GM06990 (cell line): ENCODE results near the gene VWF.

Source experiments
- DNase-seq: peaks from one replicate; pipeline ENCODE4 v3.0.0-alpha.2; 2011; ENCODE audit not compliant: insufficient read length; ENCODE audit errors: extremely low read depth
- H3K27me3 ChIP-seq: replicated peaks from 2 replicates; pipeline ENCODE4 v1.6.0; 2011; ENCODE audit warnings: low read length; ENCODE audit not compliant: control insufficient read depth, insufficient read depth
- H3K36me3 ChIP-seq: 2 replicates; pipeline ENCODE4 v1.5.1; 2011; ENCODE audit warnings: low read length; ENCODE audit not compliant: control insufficient read depth, insufficient read depth
- H3K4me3 ChIP-seq: replicated peaks from 2 replicates; pipeline ENCODE4 v1.5.1; 2011; ENCODE audit warnings: low read depth, mild to moderate bottlenecking, control low read depth, low read length
- TF ChIP-seq, protein P1 (sequence below): IDR thresholded peaks from 2 replicates; pipeline ENCODE4 v1.5.1; 2011; ENCODE audit warnings: low read length, control low read depth, mild to moderate bottlenecking, inconsistent platforms; ENCODE audit not compliant: insufficient read depth, poor library complexity, severe bottlenecking

Gene VWF

DNA sequence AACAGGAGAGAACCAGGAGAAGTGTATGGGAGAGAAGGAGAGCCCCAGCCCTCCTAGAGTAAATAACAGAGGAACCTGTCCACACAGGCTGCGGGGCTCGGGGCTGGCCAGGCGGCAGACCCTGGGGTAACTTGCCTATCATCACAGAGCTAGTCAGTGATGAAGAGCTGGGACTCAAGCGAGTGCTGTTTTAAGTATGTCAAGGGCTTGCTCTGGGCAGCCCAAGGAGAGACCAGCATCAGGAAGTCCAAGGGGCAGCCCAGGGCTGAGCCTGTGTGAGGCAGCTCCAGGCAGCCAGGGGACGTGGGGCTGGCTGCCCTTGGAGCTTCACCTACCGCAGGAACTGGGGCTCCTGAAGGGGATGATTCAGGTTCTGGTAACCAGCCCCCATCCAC, 10.0 kb downstream of the VWF start:
- H3K4me3 ChIP-seq = no peak overlapping the region
- TF ChIP-seq, protein P1, sequence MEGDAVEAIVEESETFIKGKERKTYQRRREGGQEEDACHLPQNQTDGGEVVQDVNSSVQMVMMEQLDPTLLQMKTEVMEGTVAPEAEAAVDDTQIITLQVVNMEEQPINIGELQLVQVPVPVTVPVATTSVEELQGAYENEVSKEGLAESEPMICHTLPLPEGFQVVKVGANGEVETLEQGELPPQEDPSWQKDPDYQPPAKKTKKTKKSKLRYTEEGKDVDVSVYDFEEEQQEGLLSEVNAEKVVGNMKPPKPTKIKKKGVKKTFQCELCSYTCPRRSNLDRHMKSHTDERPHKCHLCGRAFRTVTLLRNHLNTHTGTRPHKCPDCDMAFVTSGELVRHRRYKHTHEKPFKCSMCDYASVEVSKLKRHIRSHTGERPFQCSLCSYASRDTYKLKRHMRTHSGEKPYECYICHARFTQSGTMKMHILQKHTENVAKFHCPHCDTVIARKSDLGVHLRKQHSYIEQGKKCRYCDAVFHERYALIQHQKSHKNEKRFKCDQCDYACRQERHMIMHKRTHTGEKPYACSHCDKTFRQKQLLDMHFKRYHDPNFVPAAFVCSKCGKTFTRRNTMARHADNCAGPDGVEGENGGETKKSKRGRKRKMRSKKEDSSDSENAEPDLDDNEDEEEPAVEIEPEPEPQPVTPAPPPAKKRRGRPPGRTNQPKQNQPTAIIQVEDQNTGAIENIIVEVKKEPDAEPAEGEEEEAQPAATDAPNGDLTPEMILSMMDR = no peak
- no peaks in the 10 kb centered on the region for H3K36me3 ChIP-seq
- no peak for DNase-seq
- H3K27me3 ChIP-seq = peaks cover 4% of the 10 kb centered on the region; the same call in 1 of the 2 replicates

DNA sequence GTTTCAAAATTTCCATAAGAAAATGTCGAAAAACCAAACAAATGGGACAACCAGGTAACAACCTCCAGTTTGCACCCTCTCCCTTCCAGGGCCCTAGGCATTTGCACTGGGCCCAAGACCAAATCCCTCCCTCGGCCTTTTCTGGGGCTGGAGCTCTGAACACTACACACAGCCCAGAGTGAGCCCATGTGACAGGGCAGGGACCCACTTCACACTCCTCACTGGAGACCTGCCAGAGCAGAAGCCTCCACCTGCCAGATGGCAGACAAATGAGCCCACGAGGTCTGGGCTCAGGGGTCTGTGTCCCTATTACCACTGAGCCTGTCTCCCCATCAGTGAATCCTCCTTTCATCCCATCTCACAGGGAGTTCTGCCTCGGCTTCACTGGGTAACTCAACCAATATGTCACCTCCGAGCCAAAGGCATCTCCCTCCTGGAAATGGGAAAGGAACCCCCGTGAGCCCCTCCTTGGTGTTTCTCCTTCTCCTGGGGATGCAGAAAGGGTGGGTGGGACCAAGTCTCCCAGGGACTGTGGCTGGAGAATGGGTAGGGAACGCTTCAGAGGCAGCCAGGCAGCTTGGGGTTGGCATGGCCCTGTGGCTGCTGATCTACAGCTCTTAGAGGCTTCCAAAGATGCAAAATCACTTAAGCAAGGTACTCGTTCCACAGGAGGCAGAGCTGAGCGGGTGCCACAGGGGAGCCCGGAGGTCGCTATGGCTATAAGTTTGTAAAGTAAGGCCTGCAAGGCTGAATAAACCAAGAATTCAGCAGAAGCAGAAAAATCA, 10.6 kb downstream of the VWF start:
- H3K27me3 ChIP-seq = 0 out of 2 replicates have a peak, but pooled peaks cover 2% of the 10 kb centered on the region
- no peak for DNase-seq
- no peaks in the 10 kb centered on the region for H3K36me3 ChIP-seq
- TF ChIP-seq, protein P1 = no peak
- H3K4me3 ChIP-seq = no peak overlapping the region

DNA sequence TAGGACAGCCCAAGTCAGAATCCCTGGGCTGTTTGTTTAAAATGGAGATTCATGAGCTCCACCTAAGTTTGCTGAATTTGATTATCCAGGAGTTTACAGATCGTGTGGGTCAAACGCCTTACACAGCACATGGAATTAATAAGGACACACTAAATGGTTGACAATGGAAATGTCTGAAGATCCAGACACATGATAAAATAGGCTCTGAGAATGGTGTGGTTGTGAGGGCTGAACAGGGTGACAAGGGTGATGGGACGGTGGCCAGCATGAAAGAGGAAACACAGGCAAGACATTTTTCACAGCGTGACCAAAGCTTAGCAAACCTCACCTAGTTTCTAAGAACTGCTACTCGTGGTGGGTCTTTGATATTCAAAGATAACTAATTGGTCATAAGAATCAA, 12.5 kb downstream of the VWF start:
- Histone ChIP-seq H3K4me3 (no peak overlapping the region), H3K36me3 (no peaks in the 10 kb centered on the region), H3K27me3 (no peaks in the 10 kb centered on the region)
- TF ChIP-seq, protein P1 = no peak
- DNase-seq = no peak

DNA sequence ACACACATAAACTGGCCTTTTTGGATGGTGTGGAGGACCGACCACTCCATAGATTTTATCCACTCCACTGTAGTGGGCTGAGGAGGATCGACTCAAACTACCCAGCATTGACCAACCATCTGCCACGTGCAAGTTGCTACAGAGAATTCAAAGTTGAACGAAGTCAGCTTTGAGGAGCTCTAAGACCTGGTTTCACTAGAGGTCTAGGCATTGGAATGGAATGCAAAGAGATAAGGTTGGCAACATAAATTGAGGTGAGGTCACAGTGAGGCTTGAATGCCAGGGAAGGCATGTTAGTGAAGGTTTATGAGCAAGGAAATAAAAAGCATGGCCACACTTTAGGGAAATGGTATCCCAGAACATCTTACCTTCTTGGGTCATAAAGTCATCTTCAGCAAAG, 14.5 kb downstream of the VWF start:
- TF ChIP-seq, protein P1 = no peak
- no peak overlapping the region for H3K4me3 ChIP-seq
- DNase-seq = no peak
- no peaks in the 10 kb centered on the region for H3K27me3 ChIP-seq
- H3K36me3 ChIP-seq = no peaks in the 10 kb centered on the region

DNA sequence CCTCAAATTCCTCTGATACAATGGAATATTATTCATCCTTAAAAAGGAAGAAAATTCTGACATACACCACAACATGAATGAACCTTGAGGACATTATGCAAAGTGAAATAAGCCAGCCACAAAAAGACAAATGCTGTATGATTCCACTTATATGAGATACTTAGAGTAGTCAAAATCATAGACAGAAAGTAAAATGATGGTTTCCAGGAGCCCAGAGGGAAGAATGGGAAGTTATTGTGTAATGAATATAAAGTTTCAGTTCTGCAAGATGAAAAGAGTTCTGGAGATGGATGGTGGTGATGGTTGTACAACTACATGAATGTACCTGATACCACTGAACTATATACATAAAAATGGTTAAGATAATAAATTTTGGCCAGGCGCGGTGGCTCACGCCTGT, 18.3 kb downstream of the VWF start:
- TF ChIP-seq, protein P1 = no peak
- Histone ChIP-seq H3K4me3 (no peak overlapping the region), H3K27me3 (no peaks in the 10 kb centered on the region), H3K36me3 (no peaks in the 10 kb centered on the region)
- DNase-seq = no peak
